B cell (primary cell): ENCODE measurements around the gene PRKN. TPM values are rescaled to one million over a fixed set of nuclear protein-coding genes. Genes with fewer than 3 reads are reported as not detected.

ENCODE experiments used
- ATAC-seq: fragments of 200-7000 bp; cut with Tn5 transposase; one replicate; pipeline ENCODE4 v1.10.0; 2021; ENCODE audit warnings: low read depth, mild to moderate bottlenecking, moderate number of reproducible peaks, moderate library complexity
- CTCF ChIA-PET: fragments of 350-600 bp; sonication (Branson Sonifier 250); formaldehyde crosslinking; loops from one replicate; lab custom pipeline; 2021; ENCODE audit warnings: antibody characterized with exemption, inconsistent platforms; lab: Charles Lee
- POLR2A ChIA-PET: fragments of 350-600 bp; sonication (Branson Sonifier 250); formaldehyde crosslinking; loops from one replicate; lab custom pipeline; 2021; ENCODE audit warnings: antibody characterized with exemption; lab: Charles Lee
- DNase-seq: peaks from one replicate; pipeline ENCODE4 v3.0.0; 2013
- H2AFZ ChIP-seq: 2 replicates; pipeline ENCODE4 v1.6.1; 2012; ENCODE audit warnings: mild to moderate bottlenecking, low read depth, low read length; ENCODE audit not compliant: insufficient read depth, poor library complexity, severe bottlenecking
- H3K27ac ChIP-seq, 2 donors: 1 replicate in 1 of 2; 2 replicates in 1 of 2; pipeline ENCODE4 v1.5.1; 2012 to 2013; ENCODE audit warnings: low read length in 2 of 2, mild to moderate bottlenecking in 2 of 2, moderate library complexity in 1 of 2
- H3K27me3 ChIP-seq, 4 experiments: fragments of 200-600 bp in 1 of 4; sonication (generic) in 1 of 4; replicated peaks in 1 of 4; 1 replicate in 2 of 4; 2 replicates in 2 of 4; pipeline versions ENCODE4 v1.6.1 to v1.7.0; 2013 to 2016; ENCODE audit warnings: low read length in 3 of 4, mild to moderate bottlenecking in 2 of 4, mixed read lengths in 1 of 4, moderate library complexity in 1 of 4; ENCODE audit not compliant: insufficient read depth in 4 of 4, control insufficient read depth in 3 of 4; ENCODE audit errors: control extremely low read depth in 1 of 4
- H3K36me3 ChIP-seq, 2 experiments: replicated peaks in 1 of 2; 1 replicate in 1 of 2; 2 replicates in 1 of 2; pipeline versions ENCODE4 v1.6.1 to v1.7.1; 2013; ENCODE audit warnings: low read length in 1 of 2; ENCODE audit not compliant: insufficient read depth in 2 of 2, control insufficient read depth in 1 of 2; ENCODE audit errors: control extremely low read depth in 1 of 2, extremely low read depth in 1 of 2
- H3K4me1 ChIP-seq, 2 donors: fragments of 200-600 bp in 1 of 2; sonication (generic) in 1 of 2; 1 replicate in 1 of 2; 2 replicates in 1 of 2; pipeline versions ENCODE4 v1.5.1 to v1.6.1; 2013 to 2017; ENCODE audit warnings: low read length in 2 of 2; ENCODE audit not compliant: control insufficient read depth in 2 of 2, insufficient read depth in 2 of 2
- H3K4me2 ChIP-seq: replicated peaks from 2 replicates; pipeline ENCODE3; 2012; ENCODE audit warnings: mild to moderate bottlenecking, low read depth, low read length; ENCODE audit not compliant: poor library complexity, severe bottlenecking
- H3K4me3 ChIP-seq, 5 experiments: fragments of 200-600 bp in 1 of 5; sonication (generic) in 1 of 5; 1 replicate in 3 of 5; 2 replicates in 2 of 5; pipeline versions ENCODE4 v1.5.1 to v1.7.0; 2011 to 2016; ENCODE audit warnings: low read length in 4 of 5, mild to moderate bottlenecking in 4 of 5, low read depth in 2 of 5, control low read depth in 1 of 5, moderate library complexity in 1 of 5; ENCODE audit not compliant: insufficient read depth in 1 of 5; ENCODE audit errors: control extremely low read depth in 1 of 5, extremely low read depth in 1 of 5
- H3K79me2 ChIP-seq: fragments of 200-600 bp; sonication (generic); one replicate; pipeline ENCODE4 v1.6.0; 2016; ENCODE audit warnings: low read length; ENCODE audit not compliant: control insufficient read depth, insufficient read depth
- H3K9ac ChIP-seq: fragments of 200-600 bp; sonication (generic); 2 replicates; pipeline ENCODE4 v1.6.1; 2017; ENCODE audit warnings: mild to moderate bottlenecking, low read length, moderate library complexity
- H3K9me3 ChIP-seq, 3 donors: one replicate each; pipeline versions ENCODE4 v1.6.1 to v1.7.1; 2013; ENCODE audit warnings: low read length in 2 of 3; ENCODE audit not compliant: control insufficient read depth in 2 of 3, insufficient read depth in 1 of 3; ENCODE audit errors: control extremely low read depth in 1 of 3
- H4K20me1 ChIP-seq: 2 replicates; pipeline ENCODE4 v1.6.0; 2012; ENCODE audit warnings: mild to moderate bottlenecking, low read length; ENCODE audit not compliant: insufficient read depth, control insufficient read depth, poor library complexity, severe bottlenecking
- H3K27ac Mint-ChIP-seq: one replicate; pipeline ENCODE4 v1.8.0; 2021; ENCODE audit warnings: mixed read lengths
- H3K27me3 Mint-ChIP-seq: one replicate; pipeline ENCODE4 v1.8.0; 2021; ENCODE audit warnings: mixed read lengths
- H3K4me1 Mint-ChIP-seq: one replicate; pipeline ENCODE4 v1.8.0; 2021; ENCODE audit warnings: mixed read lengths
- H3K4me3 Mint-ChIP-seq: one replicate; pipeline ENCODE4 v1.8.0; 2021; ENCODE audit warnings: mixed read lengths
- H3K9me3 Mint-ChIP-seq: one replicate; pipeline ENCODE4 v1.8.0; 2022; ENCODE audit warnings: mixed read lengths; ENCODE audit not compliant: insufficient read depth
- CTCF ChIP-seq: fragments of 200-600 bp; IDR thresholded peaks from one replicate; pipeline ENCODE4 v1.8.0; 2022; ENCODE audit warnings: antibody characterized with exemption, mild to moderate bottlenecking
- EZH2 ChIP-seq: IDR thresholded peaks from 2 replicates; pipeline ENCODE4 v1.6.1; 2012; ENCODE audit warnings: borderline replicate concordance, low read depth, mild to moderate bottlenecking, moderate library complexity, low read length; ENCODE audit not compliant: insufficient read depth, poor library complexity, severe bottlenecking
- WGBS: methylation state at CpG from one replicate; pipeline ENCODE4 v1.1.5; 2013; ENCODE audit warnings: missing lambda C conversion rate; ENCODE audit not compliant: insufficient coverage; 5-methylcytosine and 5-hydroxymethylcytosine counted together
- intact Hi-C: fragments of 100-400 bp; cut with micrococcal nuclease; formaldehyde crosslinking; loops from one replicate; pipeline ENCODE4 v1.10.0; 2022
- polyA plus RNA-seq: library from polyadenylated mRNA; depleted of rRNA; stranded (reverse); fragments of >200 nt; gene quantifications from 2 replicates; pipeline ENCODE4 v1.2.3, GENCODE V29; 2012
- total RNA-seq, 2 donors: library from RNA; stranded (reverse); fragments of 120-200 nt in 1 of 2; gene quantifications; 1 replicate in 1 of 2; 2 replicates in 1 of 2; pipeline versions ENCODE4 v1.2.3 to v1.2.4, GENCODE V29; 2013 to 2022

PRKN gene
- total and polyA plus RNA-seq, 2 donors (not counting 1 experiment from before 2014, with no cell fraction given), result 1.6 to 6.2 TPM

DNA sequence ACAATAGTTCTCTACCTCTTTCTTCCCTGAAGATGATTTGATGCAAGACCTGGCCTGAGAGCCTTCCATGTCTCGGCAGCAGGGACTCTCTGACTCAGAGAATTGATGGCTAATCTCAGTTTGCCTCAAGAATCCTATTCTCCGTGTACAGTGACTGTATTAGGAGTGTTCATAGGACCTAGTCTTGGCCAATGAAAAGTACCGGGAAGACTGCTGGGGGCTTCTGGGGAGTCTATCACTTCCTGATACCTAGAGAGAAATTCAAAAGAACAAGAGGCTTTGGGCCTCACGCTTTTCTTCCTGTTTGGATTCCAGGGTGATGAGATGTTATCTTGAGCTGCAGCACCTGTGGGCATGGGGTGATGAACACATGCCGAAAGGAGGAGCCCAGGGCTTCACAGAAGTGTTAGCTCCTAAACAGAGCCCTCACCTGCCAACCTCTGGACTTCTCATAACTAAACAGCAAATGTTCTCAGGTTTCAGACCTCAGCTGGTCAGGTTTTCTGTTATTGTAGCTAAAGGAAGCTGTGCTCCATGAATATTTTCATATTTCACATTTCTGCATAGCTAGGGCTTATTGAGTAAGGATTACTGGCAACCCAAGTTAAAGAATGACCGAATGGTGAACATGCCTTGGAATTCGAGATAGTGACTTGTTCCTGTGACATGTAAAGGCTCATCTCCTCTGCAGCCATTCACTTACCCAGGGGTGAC is 1130.6 kb downstream of the PRKN start:
- H3K27me3 ChIP-seq, result no peaks in the 10 kb centered on the region
- H3K79me2 ChIP-seq, result no peaks in the 10 kb centered on the region
- no peak overlapping the region for H3K9ac ChIP-seq
- ATAC-seq (no peak), DNase-seq (no peak)
- H3K27ac Mint-ChIP-seq, result no peak overlapping the region
- no peak overlapping the region for H3K4me2 ChIP-seq
- H3K4me3 Mint-ChIP-seq, result no peak overlapping the region
- H3K9me3 ChIP-seq, result peaks cover 0 to 11% (median 0%) of the 10 kb centered on the region in 3 donors
- no peaks in the 10 kb centered on the region for H3K9me3 Mint-ChIP-seq
- H3K27ac ChIP-seq, result no peak overlapping the region
- POLR2A ChIA-PET, result no interaction called here
- 100% methylated on average over 5 of the region's 7 CpGs for WGBS
- H3K4me3 ChIP-seq, result no peak overlapping the region
- CTCF ChIA-PET, result interaction anchor here (0.6 kb wide), 1 partner anchor 25 kb away, joined by 3 read pairs; no protein-coding TSS in a partner anchor
- intact Hi-C loops, result no loop called here
- TF ChIP-seq CTCF (no peak), EZH2 (no peak)
- H2AFZ ChIP-seq, result no peak overlapping the region
- no peaks in the 10 kb centered on the region for H3K4me1 Mint-ChIP-seq
- no peaks in the 10 kb centered on the region for H4K20me1 ChIP-seq
- no peaks in the 10 kb centered on the region for H3K27me3 Mint-ChIP-seq
- H3K4me1 ChIP-seq, result no peaks in the 10 kb centered on the region
- H3K36me3 ChIP-seq, result no peaks in the 10 kb centered on the region

- H3K9ac ChIP-seq, result no peak overlapping the region
- TF ChIP-seq EZH2 (no peak), CTCF (no peak)
- H3K4me3 ChIP-seq, result no peak overlapping the region
- no peaks in the 10 kb centered on the region for H3K27me3 ChIP-seq
- H3K4me1 ChIP-seq, result no peaks in the 10 kb centered on the region
- H3K9me3 ChIP-seq, result peaks cover 0 to 11% (median 0%) of the 10 kb centered on the region in 3 donors
- no peaks in the 10 kb centered on the region for H3K36me3 ChIP-seq
- H3K79me2 ChIP-seq, result no peaks in the 10 kb centered on the region
- H3K27me3 Mint-ChIP-seq, result no peaks in the 10 kb centered on the region
- intact Hi-C loops, result no loop called here
- no peaks in the 10 kb centered on the region for H4K20me1 ChIP-seq
- ChIA-PET CTCF (no interaction called here), POLR2A (no interaction called here)
- DNase-seq (no peak), ATAC-seq (no peak)
- no peaks in the 10 kb centered on the region for H3K9me3 Mint-ChIP-seq
- H3K27ac ChIP-seq, result no peak overlapping the region
- H2AFZ ChIP-seq, result no peak overlapping the region
- H3K27ac Mint-ChIP-seq, result no peak overlapping the region
- WGBS, result no CpG with 5 or more reads among the region's 1 CpG
- no peak overlapping the region for H3K4me2 ChIP-seq
- no peaks in the 10 kb centered on the region for H3K4me1 Mint-ChIP-seq
- no peak overlapping the region for H3K4me3 Mint-ChIP-seq
These were observed 1133.2 kb downstream of the PRKN start for GRCh38 chr6:161594412-161594811.
